D721Med (cell line): ENCODE data around the gene APOC3.

Experiments
- DNase-seq: peaks from one replicate; pipeline ENCODE4 v3.0.0; 2011; ENCODE audit warnings: low spot score; ENCODE audit not compliant: insufficient read length
- FAIRE-seq: peaks from 2 replicates; lab custom pipeline; 2011; peaks lifted over from hg19 to GRCh38; lab: Jason Lieb, UNC
- CTCF ChIP-seq: IDR thresholded peaks from 2 replicates; pipeline ENCODE4 v1.5.1; 2012; ENCODE audit warnings: mild to moderate bottlenecking, control low read depth; ENCODE audit not compliant: insufficient read depth; ENCODE audit errors: missing control alignments

APOC3 gene

GRCh38 chr11:116867619-116868018, 37.9 kb downstream of the APOC3 start:
- no peak for DNase-seq
- no peak for TF ChIP-seq CTCF
- FAIRE-seq: no peak

GRCh38 chr11:116868066-116868465, 38.4 kb downstream of the APOC3 start:
- TF ChIP-seq CTCF: no peak
- FAIRE-seq (no peak), DNase-seq (no peak)

- no peak for TF ChIP-seq CTCF
- no peak for FAIRE-seq
- no peak for DNase-seq
These were observed 39.9 kb downstream of the APOC3 start for GRCh38 chr11:116869610-116870009.

- DNase-seq (no peak), FAIRE-seq (no peak)
- no peak for TF ChIP-seq CTCF
These were observed 40.3 kb downstream of the APOC3 start for GRCh38 chr11:116870054-116870453.

- DNase-seq (no peak), FAIRE-seq (no peak)
- no peak for TF ChIP-seq CTCF
These were observed 41.5 kb downstream of the APOC3 start for GRCh38 chr11:116871248-116871647.

GRCh38 chr11:116873381-116873780, 43.7 kb downstream of the APOC3 start:
- FAIRE-seq: no peak
- TF ChIP-seq CTCF: no peak
- DNase-seq: no peak

GRCh38 chr11:116874251-116874650, 44.5 kb downstream of the APOC3 start:
- DNase-seq (no peak), FAIRE-seq (no peak)
- TF ChIP-seq CTCF: no peak
